ENCODE measurements around the gene CYTL1. TPM values are rescaled to one million over a fixed set of nuclear protein-coding genes. Genes with fewer than 3 reads are reported as not detected.
"Not testable (repeated sequence)": the region's sequence is repeated elsewhere in the genome, so short reads cannot be mapped to it uniquely, and the experiment has no call there.

The CYTL1 gene
- total RNA-seq: under 1 TPM in 3 of 4 donors, not detected in 1; 0.49 to 0.97 (median 0.71) TPM

GRCh38 chr4:5019274-5019673, at the start of gene CYTL1:
Gene CYTL1, minus strand, starts transcription at chr4:5019458. Its CDS starts 13 bp downstream, at chr4:5019445.
- DNase-seq (ENCODE audit: low spot score in 2 of 2): no peak
- WGBS, 2 donors: 12 to 18% methylated on average over 20 to 27 of the region's 28 CpGs
- TF ChIP-seq POLR2A (IDR thresholded peaks at IDR 0.05) (no peak), CTCF (IDR thresholded peaks at IDR 0.05) (no peak)
- intact Hi-C loops (cut with DNase I; ENCODE audit: low total_unique reads): no loop called here
- H3K4me3 ChIP-seq (ENCODE audit: low read depth, poor library complexity, severe bottlenecking): no peak within 1 kb of the TSS

DNA sequence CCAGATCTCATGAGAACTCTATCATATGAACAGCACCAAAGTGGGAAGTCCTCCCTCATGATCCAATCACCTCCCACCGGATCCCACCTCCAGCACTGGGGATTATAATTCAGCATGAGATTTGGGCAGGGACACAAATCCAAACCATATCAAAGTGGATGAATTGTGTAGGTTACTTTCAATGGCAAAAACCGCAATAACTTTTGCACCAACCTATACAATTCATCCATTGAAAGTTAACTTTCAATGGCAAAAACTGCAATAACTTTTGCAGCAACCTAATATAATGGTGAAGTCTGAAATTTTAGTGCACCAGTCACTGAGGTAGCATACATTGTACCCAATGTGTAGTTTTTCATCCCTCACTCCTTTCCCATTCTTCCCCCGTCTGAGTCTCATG, 48.6 kb upstream of the CYTL1 start:
- H3K4me3 ChIP-seq (ENCODE audit: low read depth, poor library complexity, severe bottlenecking): no peak overlapping the region
- WGBS, 2 donors: 82 to 94% methylated on average over 3 of the region's 3 CpGs
- intact Hi-C loops (cut with DNase I; ENCODE audit: low total_unique reads): no loop called here
- TF ChIP-seq CTCF (IDR thresholded peaks at IDR 0.05): no peak
- TF ChIP-seq POLR2A (IDR thresholded peaks at IDR 0.05): no peak
- DNase-seq (ENCODE audit: low spot score in 2 of 2): no peak

GRCh38 chr4:5066968-5067367, 47.7 kb upstream of the CYTL1 start:
- H3K4me3 ChIP-seq (ENCODE audit: low read depth, poor library complexity, severe bottlenecking); DNase-seq (ENCODE audit: low spot score in 2 of 2); intact Hi-C loops (cut with DNase I; ENCODE audit: low total_unique reads): not testable (repeated sequence)
- 76 to 84% methylated on average over 3 of the region's 3 CpGs for WGBS, 2 donors

- intact Hi-C loops (cut with DNase I; ENCODE audit: low total_unique reads): no loop called here
- no peak overlapping the region for H3K4me3 ChIP-seq (ENCODE audit: low read depth, poor library complexity, severe bottlenecking)
- DNase-seq (ENCODE audit: low spot score in 2 of 2): no peak
- 79 to 81% methylated on average over 3 of the region's 3 CpGs for WGBS, 2 donors
- no peak for TF ChIP-seq CTCF (IDR thresholded peaks at IDR 0.05)
- no peak for TF ChIP-seq POLR2A (IDR thresholded peaks at IDR 0.05)
Measured at GRCh38 chr4:5066101-5066500, 46.8 kb upstream of the CYTL1 start.

- no peak for TF ChIP-seq POLR2A (IDR thresholded peaks at IDR 0.05)
- no peak for TF ChIP-seq CTCF (IDR thresholded peaks at IDR 0.05)
- H3K4me3 ChIP-seq (ENCODE audit: low read depth, poor library complexity, severe bottlenecking): no peak overlapping the region
- 62 to 72% methylated on average over 5 of the region's 5 CpGs for WGBS, 2 donors
- peak in 1 of 2 donors; percentile 6 for DNase-seq (ENCODE audit: low spot score in 2 of 2)
- intact Hi-C loops (cut with DNase I; ENCODE audit: low total_unique reads): loop anchor here (10.0 kb wide), 1 partner anchor 759 kb away; no protein-coding TSS in a partner anchor
Measured at GRCh38 chr4:5055411-5055810, 36.2 kb upstream of the CYTL1 start.

- intact Hi-C loops (cut with DNase I; ENCODE audit: low total_unique reads): loop anchor here (10.0 kb wide), 1 partner anchor 760 kb away; no protein-coding TSS in a partner anchor
Measured at GRCh38 chr4:5054532-5054931, 35.3 kb upstream of the CYTL1 start.

More at GRCh38 chr4:5054532-5054931, 35.3 kb upstream of the CYTL1 start:
- no peak for TF ChIP-seq CTCF (IDR thresholded peaks at IDR 0.05)
- TF ChIP-seq POLR2A (IDR thresholded peaks at IDR 0.05): no peak
- H3K4me3 ChIP-seq (ENCODE audit: low read depth, poor library complexity, severe bottlenecking): no peak overlapping the region
- no peak for DNase-seq (ENCODE audit: low spot score in 2 of 2)
- WGBS, 2 donors: 79 to 82% methylated on average over 5 of the region's 5 CpGs

Data from lower leg skin (tissue), 4 donors.